Osteocyte (in vitro differentiated cells): ENCODE data around the gene ALDH4A1. TPM values are rescaled to one million over a fixed set of nuclear protein-coding genes. Genes with fewer than 3 reads are reported as not detected.
A peak's percentile ranks its signal among the peaks of the same experiment; 100 is the strongest.

Source experiments
- DNase-seq: peaks from one replicate; pipeline ENCODE4 v3.0.0; 2021; ENCODE audit warnings: mixed read lengths; ENCODE audit not compliant: unreplicated experiment; ENCODE audit errors: extremely low spot score
- H3K27ac Mint-ChIP-seq: one replicate; pipeline ENCODE4 v1.8.0; 2021; ENCODE audit warnings: mild to moderate bottlenecking, mixed read lengths; ENCODE audit not compliant: unreplicated experiment
- H3K27me3 Mint-ChIP-seq: one replicate; pipeline ENCODE4 v1.8.0; 2021; ENCODE audit warnings: mixed read lengths; ENCODE audit not compliant: unreplicated experiment
- H3K36me3 Mint-ChIP-seq: one replicate; pipeline ENCODE4 v1.8.0; 2021; ENCODE audit warnings: mixed read lengths; ENCODE audit not compliant: unreplicated experiment
- H3K4me1 Mint-ChIP-seq: one replicate; pipeline ENCODE4 v1.8.0; 2021; ENCODE audit warnings: mixed read lengths; ENCODE audit not compliant: unreplicated experiment
- H3K4me3 Mint-ChIP-seq: one replicate; pipeline ENCODE4 v1.8.0; 2021; ENCODE audit warnings: mild to moderate bottlenecking, moderate library complexity, mixed read lengths; ENCODE audit not compliant: unreplicated experiment
- H3K9me3 Mint-ChIP-seq: one replicate; pipeline ENCODE4 v1.8.0; 2021; ENCODE audit warnings: mixed read lengths; ENCODE audit not compliant: unreplicated experiment
- CTCF ChIP-seq: fragments of 200-600 bp; sonication (generic); IDR thresholded peaks from 2 replicates; pipeline ENCODE4 v1.5.0; 2021; ENCODE audit warnings: antibody characterized with exemption, mild to moderate bottlenecking, moderate library complexity
- total RNA-seq: library from RNA; stranded (reverse); gene quantifications from 2 replicates; pipeline ENCODE4 v1.2.1, GENCODE V29; 2021

The ALDH4A1 gene
- total RNA-seq, 1 donor from 2014 or later: 13.8 TPM

DNA sequence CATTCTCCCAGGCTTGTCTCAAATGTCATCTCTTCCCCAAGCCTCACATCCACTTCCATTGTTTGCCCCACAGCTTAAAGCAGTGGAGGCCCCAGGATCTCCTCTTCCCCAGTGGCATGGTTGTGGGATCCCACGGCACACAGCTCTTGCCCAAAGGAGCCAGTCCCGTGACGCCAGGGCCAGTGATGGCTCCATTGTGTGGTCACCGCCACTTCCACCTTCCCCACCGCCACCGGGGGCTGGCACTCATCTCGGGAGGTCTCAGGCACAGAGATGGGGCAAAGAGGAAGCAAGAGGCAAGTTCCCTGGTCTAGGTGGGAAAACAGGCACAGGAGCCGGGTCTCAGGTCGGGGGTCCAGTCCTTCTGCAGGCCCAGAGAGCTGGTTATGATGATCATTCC lies 22.9 kb upstream of the ALDH4A1 start:
- no peak overlapping the region for H3K4me3 Mint-ChIP-seq
- DNase-seq: no peak
- no peaks in the 10 kb centered on the region for H3K36me3 Mint-ChIP-seq
- TF ChIP-seq CTCF: no peak
- no peaks in the 10 kb centered on the region for H3K9me3 Mint-ChIP-seq
- no peaks in the 10 kb centered on the region for H3K27me3 Mint-ChIP-seq
- H3K27ac Mint-ChIP-seq: peak overlapping the region; percentile 71
- H3K4me1 Mint-ChIP-seq: peaks cover 59% of the 10 kb centered on the region

- no peak for TF ChIP-seq CTCF
- Mint-ChIP-seq H3K36me3 (no peaks in the 10 kb centered on the region), H3K4me3 (no peak overlapping the region), H3K27ac (peak overlapping the region; percentile 71), H3K27me3 (no peaks in the 10 kb centered on the region), H3K4me1 (peaks cover 57% of the 10 kb centered on the region), H3K9me3 (no peaks in the 10 kb centered on the region)
- no peak for DNase-seq
Observed at GRCh38 chr1:18924221-18924691, 21.9 kb upstream of the ALDH4A1 start.

DNA sequence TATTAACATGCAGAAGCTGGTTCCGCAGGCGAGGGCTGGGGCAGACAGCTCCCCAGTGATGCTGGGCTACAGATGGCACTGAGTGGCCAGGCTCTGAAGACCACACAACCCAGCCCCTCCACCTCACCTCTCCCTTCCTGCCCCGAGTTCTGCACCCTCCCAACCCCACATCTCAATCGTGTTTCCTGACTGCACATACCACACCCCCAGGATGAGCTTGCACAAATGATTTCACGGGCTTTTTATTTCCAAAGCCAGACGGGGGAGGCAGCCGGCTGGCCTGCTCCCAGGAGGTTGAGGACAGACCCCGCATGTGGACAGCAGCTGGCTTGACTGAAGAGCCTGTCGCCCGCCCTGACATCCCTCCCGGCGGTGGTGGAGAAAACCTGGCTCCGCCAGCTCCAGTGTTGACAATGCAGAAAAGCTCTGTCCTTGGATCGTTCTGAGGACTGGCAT lies 21.4 kb upstream of the ALDH4A1 start:
- TF ChIP-seq CTCF: no peak
- H3K27ac Mint-ChIP-seq: no peak overlapping the region
- H3K4me1 Mint-ChIP-seq: peaks cover 57% of the 10 kb centered on the region
- no peak overlapping the region for H3K4me3 Mint-ChIP-seq
- H3K36me3 Mint-ChIP-seq: no peaks in the 10 kb centered on the region
- no peaks in the 10 kb centered on the region for H3K9me3 Mint-ChIP-seq
- no peak for DNase-seq
- no peaks in the 10 kb centered on the region for H3K27me3 Mint-ChIP-seq

- H3K27me3 Mint-ChIP-seq: no peaks in the 10 kb centered on the region
- no peaks in the 10 kb centered on the region for H3K36me3 Mint-ChIP-seq
- peaks cover 55% of the 10 kb centered on the region for H3K4me1 Mint-ChIP-seq
- no peak for DNase-seq
- TF ChIP-seq CTCF: no peak
- H3K4me3 Mint-ChIP-seq: no peak overlapping the region
- H3K27ac Mint-ChIP-seq: peak overlapping the region; percentile 90
- no peaks in the 10 kb centered on the region for H3K9me3 Mint-ChIP-seq
Observed at GRCh38 chr1:18922848-18923755, 20.7 kb upstream of the ALDH4A1 start.

GRCh38 chr1:18922319-18922726 lies 20.0 kb upstream of the ALDH4A1 start:
- H3K4me1 Mint-ChIP-seq: peaks cover 47% of the 10 kb centered on the region
- no peaks in the 10 kb centered on the region for H3K27me3 Mint-ChIP-seq
- H3K36me3 Mint-ChIP-seq: no peaks in the 10 kb centered on the region
- TF ChIP-seq CTCF: no peak
- no peak overlapping the region for H3K4me3 Mint-ChIP-seq
- H3K27ac Mint-ChIP-seq: peak overlapping the region; percentile 90
- H3K9me3 Mint-ChIP-seq: no peaks in the 10 kb centered on the region
- no peak for DNase-seq
